ENCODE measurements around the gene SLC22A23.

SLC22A23 gene

GRCh38 chr6:3280866-3281465 lies 175.9 kb downstream of the SLC22A23 start:
- DNase-seq: peak; percentile 54

DNA sequence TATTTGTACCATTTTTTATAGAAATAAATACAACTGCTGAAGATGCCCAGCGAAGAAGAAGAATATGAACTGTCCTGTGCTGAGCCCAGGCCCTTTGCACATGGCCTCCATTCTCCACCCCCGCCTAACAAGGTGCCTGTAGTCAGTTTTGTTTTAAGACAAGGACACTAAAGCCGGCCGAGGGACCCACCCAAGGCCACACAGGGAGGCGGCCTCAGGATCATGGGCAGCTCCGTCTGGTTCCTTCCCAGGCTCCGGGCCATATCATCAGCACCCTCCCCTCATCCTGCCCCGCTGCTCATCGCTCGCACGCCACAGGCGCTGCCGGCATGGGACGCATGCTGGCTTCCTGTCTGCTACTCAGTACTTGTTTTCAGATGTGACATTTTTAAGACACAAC lies 176.8 kb downstream of the SLC22A23 start:
- peak; percentile 50 for DNase-seq

DNA sequence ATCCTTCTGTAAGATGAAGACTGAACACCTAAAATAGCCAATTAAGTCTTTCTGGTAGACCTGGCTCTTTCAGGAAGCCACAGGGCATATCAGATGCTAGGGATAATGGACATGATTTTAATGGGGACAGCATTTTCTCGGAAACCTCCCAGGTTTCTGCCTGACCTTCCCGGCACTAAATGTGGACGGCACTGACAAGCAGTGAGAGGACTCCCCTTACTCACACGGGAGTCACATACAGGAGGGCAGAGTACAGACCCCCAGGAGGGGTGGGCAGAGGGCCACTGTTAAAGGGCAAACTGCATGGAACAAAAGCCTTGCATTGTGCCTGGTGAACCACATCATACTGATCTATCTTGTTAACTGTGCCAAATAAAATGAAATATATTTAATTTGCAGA lies 178.2 kb downstream of the SLC22A23 start:
- peak; percentile 53 for DNase-seq

DNA sequence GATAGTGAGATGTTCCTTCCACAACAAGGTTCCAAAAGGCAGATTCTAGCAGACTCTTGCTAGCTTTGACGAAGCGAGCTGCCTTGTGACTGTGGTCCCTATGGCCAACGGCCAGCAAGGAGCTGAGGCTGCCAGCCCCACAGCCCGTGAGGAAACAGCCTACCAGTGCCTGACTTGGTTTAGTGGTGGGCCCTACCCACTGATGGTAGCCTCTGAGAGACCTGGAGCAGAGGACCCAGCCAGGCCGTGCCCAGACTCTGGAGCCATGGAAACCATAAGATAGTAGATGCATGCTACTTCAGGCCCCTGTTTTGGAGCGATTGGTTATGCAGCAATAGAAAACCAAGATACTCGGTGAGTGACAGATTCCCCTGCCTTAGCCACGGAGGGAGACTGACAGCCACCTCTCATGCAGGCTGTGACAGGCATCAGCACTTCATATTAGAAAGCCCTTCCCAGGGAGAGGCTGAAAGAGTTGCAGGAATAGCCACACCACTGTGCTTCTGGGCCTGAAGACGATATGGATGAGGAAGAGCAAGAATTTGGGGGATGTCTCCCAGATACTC lies 178.9 kb downstream of the SLC22A23 start:
- peak; percentile 58 for DNase-seq

DNA sequence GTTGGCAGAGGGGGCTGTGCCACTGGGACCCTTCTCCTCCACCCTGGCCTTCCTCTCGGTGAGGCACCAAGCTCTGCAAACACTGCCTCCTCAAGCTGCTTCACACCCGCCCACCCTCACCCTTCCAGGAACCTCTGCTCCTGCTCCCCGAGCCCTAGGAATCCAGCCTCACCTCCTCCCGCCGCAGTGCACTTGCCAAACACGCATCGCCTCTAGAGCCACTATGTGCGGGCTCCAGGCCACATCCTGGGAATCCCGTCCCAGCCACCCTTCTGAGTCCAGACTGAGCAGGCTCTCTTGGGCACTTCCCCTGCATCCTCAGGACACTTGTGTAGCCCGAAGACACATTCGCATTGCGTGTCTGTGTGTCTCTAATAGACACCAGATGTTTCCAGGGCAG lies 179.6 kb downstream of the SLC22A23 start:
- peak; percentile 48 for DNase-seq

DNA sequence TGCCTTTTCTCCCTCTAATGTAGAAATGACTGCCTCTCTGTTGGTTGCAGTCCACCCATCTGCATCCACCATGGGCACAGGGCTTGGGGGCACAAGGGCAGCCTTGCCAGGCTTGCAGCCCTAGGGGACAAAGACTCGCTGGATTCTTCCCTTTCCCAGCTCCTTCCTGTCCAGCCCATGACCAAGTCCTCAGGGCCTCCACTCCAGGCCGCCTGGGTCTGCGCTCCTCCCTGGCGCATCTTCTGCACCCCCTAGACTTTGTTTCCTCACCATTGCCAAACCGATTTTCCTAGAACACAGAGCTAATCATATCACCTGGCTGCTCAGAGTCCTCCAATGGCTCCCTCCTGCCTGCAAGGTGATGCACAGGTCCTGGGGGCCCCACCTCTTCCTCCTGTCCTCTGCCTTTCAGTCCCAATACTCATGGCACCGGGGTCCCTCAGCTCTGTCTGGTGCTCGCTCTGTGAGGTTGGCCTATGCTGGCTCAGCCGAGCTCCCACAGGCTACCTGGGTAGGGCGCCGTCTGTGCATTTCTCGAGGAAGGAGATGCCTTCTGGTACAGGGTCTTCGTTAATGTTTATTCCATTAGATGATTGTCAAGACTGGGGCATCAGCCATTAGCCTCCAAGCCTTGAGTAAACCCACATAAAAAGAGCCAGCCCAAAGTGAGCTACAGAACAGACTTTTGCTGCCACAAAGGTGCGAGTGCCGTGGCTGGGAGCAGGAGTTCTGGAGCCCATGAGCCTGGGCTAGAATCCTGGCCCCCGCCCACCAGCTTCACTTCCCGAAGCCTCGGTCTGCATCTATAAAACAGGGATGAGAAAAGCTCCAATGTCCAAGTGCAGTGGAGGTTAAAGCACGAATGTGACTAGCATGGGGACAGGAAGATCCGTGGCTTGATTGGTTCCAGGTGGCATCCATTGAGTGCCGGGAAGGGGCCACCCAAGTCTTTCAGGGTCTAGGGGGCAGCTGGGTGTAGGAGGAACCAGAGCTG lies 180.4 kb downstream of the SLC22A23 start:
- DNase-seq: no peak

GRCh38 chr6:3273707-3274521 lies 182.9 kb downstream of the SLC22A23 start:
- DNase-seq: no peak

- no peak for DNase-seq
These were observed 183.8 kb downstream of the SLC22A23 start for GRCh38 chr6:3272911-3273547.

DNA sequence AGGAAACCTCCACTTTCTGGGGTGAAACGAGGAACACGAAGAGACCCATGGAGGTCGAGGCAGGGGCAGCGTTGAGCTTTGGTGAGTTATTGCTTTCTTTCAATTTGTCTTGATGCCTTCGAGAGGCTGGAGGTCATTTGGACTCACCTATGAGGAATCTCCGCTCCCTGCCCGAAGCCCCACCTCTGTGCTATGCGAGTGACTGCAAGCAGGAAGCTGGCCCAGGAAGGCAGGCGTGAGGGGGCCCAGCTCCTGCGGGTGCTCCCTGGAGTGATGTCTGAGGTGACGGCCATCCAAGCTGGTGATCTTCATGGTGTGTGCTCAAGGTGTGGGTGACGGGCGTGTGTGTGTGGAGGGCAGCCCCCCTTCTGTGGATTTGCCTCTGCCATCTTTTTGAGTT lies 185.1 kb downstream of the SLC22A23 start:
- no peak for DNase-seq

- DNase-seq: no peak
These were observed 186.6 kb downstream of the SLC22A23 start for GRCh38 chr6:3270258-3270657.

DNA sequence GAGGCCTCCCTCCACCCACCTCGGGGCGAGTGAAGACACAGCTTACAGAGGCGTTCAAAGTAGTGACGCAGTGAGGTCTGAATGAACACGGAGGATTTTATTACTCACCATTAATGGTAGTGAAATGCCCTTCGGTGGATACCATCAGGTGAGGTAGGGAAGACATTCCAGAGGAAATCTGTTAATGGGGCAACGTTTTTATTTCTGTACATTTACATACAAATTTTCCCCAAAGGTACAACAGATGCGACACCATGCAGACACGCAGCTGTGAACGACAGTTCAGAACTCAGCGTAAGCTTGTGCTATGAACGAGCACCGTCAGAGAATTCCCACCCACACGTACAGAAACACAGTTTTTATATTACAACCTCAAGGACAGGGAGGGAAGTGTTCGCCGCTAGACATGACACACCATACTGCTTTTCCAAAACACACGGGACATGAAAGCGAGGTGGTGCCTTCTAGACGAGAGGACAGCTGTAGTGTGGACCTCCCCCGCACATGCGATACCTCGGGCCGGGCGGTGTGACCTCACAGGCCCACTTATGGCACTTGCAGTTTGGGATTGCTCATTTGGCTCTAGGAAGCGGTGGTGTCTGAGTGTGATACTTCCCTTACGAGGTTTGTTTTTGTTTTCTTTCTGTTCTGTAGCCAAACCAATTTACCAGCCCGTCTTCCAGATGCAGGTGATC lies 187.4 kb downstream of the SLC22A23 start:
- DNase-seq: no peak

- DNase-seq: no peak
These were observed 188.2 kb downstream of the SLC22A23 start for GRCh38 chr6:3268680-3269079.

DNA sequence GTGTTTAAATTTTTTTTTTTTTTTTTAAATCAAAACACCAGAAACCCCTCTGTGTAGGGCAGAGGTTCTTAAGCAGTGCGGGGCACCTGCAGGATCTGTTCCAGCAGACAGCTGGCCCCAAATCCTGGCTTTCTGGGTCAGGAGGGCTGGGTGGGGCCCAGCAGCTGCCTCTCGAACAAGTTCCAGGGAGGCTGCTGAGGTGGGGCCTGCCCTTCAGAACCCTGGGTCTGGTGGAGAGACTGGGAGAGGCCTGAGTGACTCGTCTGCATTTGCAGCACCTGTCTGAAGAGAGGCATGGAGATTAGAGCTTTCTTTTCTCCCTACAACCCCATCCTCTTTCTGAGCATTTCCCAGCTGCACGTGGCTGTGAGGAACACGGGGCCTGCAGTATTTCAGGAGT lies 189.7 kb downstream of the SLC22A23 start:
- DNase-seq: no peak

DNA sequence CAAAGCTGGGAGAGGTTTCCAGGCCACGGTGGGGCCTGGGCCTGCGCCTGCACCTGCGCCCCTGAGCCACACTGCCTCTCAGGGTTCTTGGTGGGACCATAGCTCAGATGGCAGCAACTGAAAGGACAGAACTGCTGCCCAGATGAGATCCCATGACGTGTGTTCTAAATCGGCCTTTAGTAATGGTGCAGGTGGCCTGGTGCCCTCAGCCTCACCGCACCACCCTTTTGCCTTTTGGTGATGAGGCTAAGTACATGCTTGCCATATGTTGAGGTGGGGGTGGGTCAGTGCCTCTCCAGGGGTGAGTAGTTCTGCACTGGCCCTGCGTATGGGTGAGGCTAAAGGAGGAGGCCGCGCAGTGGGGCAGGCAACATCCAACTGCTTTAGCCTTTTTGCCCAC lies 190.7 kb downstream of the SLC22A23 start:
- DNase-seq: no peak

DNA sequence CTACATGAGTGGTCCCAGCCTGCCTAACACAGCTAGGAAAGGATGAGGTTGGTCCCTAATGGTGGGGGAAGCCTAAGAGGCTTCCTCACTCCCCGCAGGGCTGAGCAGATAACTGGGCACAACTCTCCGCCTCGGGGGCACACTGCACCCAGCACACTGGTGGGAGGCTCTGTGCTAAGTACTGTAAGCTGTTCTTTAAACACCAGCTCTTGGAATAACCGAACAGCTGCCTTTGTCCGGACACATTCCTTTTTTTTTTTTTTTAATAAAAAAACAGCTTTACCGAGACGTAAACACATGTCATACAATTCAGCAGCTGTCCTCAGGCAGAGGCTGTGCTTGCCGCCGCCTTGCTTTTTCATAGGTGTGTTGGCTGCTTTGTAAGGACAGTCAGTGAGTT lies 191.2 kb downstream of the SLC22A23 start:
- DNase-seq: no peak

DNA sequence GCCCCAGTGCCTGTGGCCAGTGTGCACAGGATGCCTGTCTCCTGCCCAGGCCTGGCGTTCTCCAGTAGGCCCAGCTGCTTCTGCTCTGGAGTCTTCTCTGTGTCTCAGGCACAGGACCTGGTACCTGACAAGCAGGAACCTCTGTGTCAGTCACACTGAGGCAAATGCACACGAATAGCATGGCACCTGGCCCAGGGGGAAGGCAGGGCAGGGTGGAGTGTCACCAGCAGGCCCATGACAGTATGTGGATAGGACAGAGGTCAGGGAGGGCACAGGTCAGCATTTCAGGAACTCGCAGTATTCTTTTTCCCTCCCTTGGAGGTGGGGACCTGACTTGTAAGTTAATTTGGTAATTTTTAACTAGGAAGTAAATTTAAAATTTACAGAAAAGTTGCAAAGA lies 192.5 kb downstream of the SLC22A23 start:
- DNase-seq: no peak

GRCh38 chr6:3263096-3263495 lies 193.8 kb downstream of the SLC22A23 start:
- no peak for DNase-seq

DNA sequence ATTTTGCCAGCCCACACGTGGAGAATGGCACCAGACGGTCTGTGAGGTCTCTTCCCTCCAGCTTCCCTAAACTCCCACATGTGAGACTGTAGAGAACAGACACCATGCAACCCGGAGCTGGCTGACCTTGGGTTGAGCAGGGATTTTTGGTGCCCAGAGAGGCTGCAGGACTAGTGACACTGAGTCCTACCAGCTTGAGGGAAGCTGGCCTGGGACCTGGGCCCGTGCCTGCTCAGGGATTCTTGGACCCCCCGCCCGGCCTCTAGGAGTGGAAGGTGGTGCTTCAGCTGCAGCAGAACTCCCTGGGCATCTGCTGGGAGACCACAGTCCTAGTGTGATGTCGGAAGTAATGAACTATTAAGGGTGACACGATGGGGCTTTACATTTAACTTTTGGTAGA lies 194.9 kb downstream of the SLC22A23 start:
- no peak for DNase-seq

- no peak for DNase-seq
These were observed 195.4 kb downstream of the SLC22A23 start for GRCh38 chr6:3261518-3261820.

- no peak for DNase-seq
These were observed 195.9 kb downstream of the SLC22A23 start for GRCh38 chr6:3260772-3261517.

- no peak for DNase-seq
These were observed 196.6 kb downstream of the SLC22A23 start for GRCh38 chr6:3260296-3260695.
